ENCODE measurements around the gene CCL4. TPM values are rescaled to one million over a fixed set of nuclear protein-coding genes. Genes with fewer than 3 reads are reported as not detected.

CCL4 gene
- total RNA-seq, 1 experiment from 2014 or later: not detected

- peaks cover 19 to 28% of the 10 kb centered on the region in 2 experiments for H3K4me1 Mint-ChIP-seq
Measured at GRCh38 chr17:36111068-36111490, 7.5 kb downstream of the CCL4 start.

More at GRCh38 chr17:36111068-36111490, 7.5 kb downstream of the CCL4 start:
- Histone ChIP-seq H2BK120ac (ENCODE audit: low read depth, low read length, poor library complexity, severe bottlenecking) (no peak overlapping the region), H2BK12ac (ENCODE audit: insufficient read length, low read depth, low read length) (no peak overlapping the region), H3K4me1 (ENCODE audit: insufficient read depth, low read length) (no peaks in the 10 kb centered on the region), H3K79me2 (ENCODE audit: insufficient read depth, low read length) (no peaks in the 10 kb centered on the region), H3K79me1 (ENCODE audit: insufficient read depth, low read depth, low read length, poor library complexity, severe bottlenecking) (no peaks in the 10 kb centered on the region), H3K14ac (ENCODE audit: insufficient read depth, low read length) (no peak overlapping the region), H2AFZ (ENCODE audit: low read length) (no peak overlapping the region), H2AK5ac (ENCODE audit: insufficient read length, low read length) (no peak overlapping the region), H2BK20ac (ENCODE audit: low read depth, low read length, poor library complexity, severe bottlenecking) (no peak overlapping the region), H3K56ac (ENCODE audit: insufficient read length, low read depth, low read length) (no peak overlapping the region), H3K4ac (ENCODE audit: low read depth, low read length) (no peak overlapping the region), H4K8ac (replicated peaks; ENCODE audit: insufficient read length, low read depth, low read length) (no peak overlapping the region), H2BK15ac (ENCODE audit: low read depth, low read length) (no peak overlapping the region), H3K27me3 (ENCODE audit: insufficient read depth, low read length) (no peaks in the 10 kb centered on the region), H3K9ac (ENCODE audit: extremely low read depth, insufficient read length, low read length) (no peak overlapping the region), H3K9me3 (ENCODE audit: control insufficient read depth, low read depth, low read length) (no peaks in the 10 kb centered on the region), H4K5ac (ENCODE audit: insufficient read length, low read depth, low read length) (no peak overlapping the region), H2BK5ac (ENCODE audit: insufficient read length, low read length) (no peak overlapping the region), H3K18ac (ENCODE audit: insufficient read length, low read depth, low read length) (no peak overlapping the region), H3K23ac (ENCODE audit: insufficient read length, low read depth, low read length) (no peak overlapping the region), H3T11ph (ENCODE audit: low read length) (no peak overlapping the region), H4K20me1 (ENCODE audit: control insufficient read depth, insufficient read depth, insufficient read length) (no peaks in the 10 kb centered on the region), H3K23me2 (ENCODE audit: insufficient read length, low read depth, low read length, poor library complexity, severe bottlenecking) (no peaks in the 10 kb centered on the region), H4K91ac (ENCODE audit: insufficient read length, low read depth, low read length) (no peak overlapping the region), H3K27ac (ENCODE audit: insufficient read length, low read depth, low read length) (no peak overlapping the region), H3K4me2 (ENCODE audit: insufficient read depth, insufficient read length, low read length) (no peak overlapping the region)
- WGBS (ENCODE audit: extremely low coverage, insufficient read length, low lambda C conversion rate): no CpG with 5 or more reads among the region's 4 CpGs
- H3K9me3 Mint-ChIP-seq: peaks cover 11 to 20% of the 10 kb centered on the region in 2 experiments
- H3K27ac Mint-ChIP-seq: no peak overlapping the region
- no peak overlapping the region for H3K4me3 Mint-ChIP-seq
- peaks cover 5% of the 10 kb centered on the region for H3K27me3 Mint-ChIP-seq (ENCODE audit: low read depth)
- TF ChIP-seq CTCF (conservative IDR thresholded peaks at IDR 0.05): no peak
- peaks cover 5 to 22% (median 7%) of the 10 kb centered on the region in 3 experiments for H3K36me3 Mint-ChIP-seq (ENCODE audit: insufficient read depth in 1 of 3, low read depth in 3 of 3)
- DNase-seq: no peak

Data from H9 (cell line).